ENCODE results near the gene HCAR1. TPM values are rescaled to one million over a fixed set of nuclear protein-coding genes. Genes with fewer than 3 reads are reported as not detected.

Gene HCAR1
- total RNA-seq, 1 experiment from 2014 or later = 0.31 TPM

GRCh38 chr12:122688291-122688690 lies 42.4 kb downstream of the HCAR1 start:
- intact Hi-C loops (cut with micrococcal nuclease; ENCODE audit: unreplicated experiment) (no loop called here), in situ Hi-C loops (cut with HindIII; ENCODE audit: low pct_unique_long_range_greater_than_20kb, low sequenced_read_pairs) (no loop called here)
- POLR2A ChIA-PET = interaction anchor here (0.6 kb wide), 1 partner anchor 23 kb away, joined by 4 read pairs; no protein-coding TSS in a partner anchor
- no TSS peak for BruUV-seq (replicated peaks)
- Histone ChIP-seq H3K4me1 (ENCODE audit: control insufficient read depth, insufficient read depth, low read length) (no peaks in the 10 kb centered on the region), H3K4me3 (ENCODE audit: low read depth in 2 of 2, low read length in 2 of 2) (no peak overlapping the region), H3K36me3 (ENCODE audit: control insufficient read depth, insufficient read depth, low read length) (no peaks in the 10 kb centered on the region), H3K27me3 (ENCODE audit: control insufficient read depth, insufficient read depth, low read length) (no peaks in the 10 kb centered on the region), H3K27ac (ENCODE audit: low read length) (no peak overlapping the region), H3K9me3 (ENCODE audit: control insufficient read depth, insufficient read depth, low read depth, low read length) (no peaks in the 10 kb centered on the region)
- DNase-seq (ENCODE audit: low read depth, low spot score) (no peak), ATAC-seq (no peak)
- TF ChIP-seq POLR2AphosphoS5 (IDR thresholded peaks at IDR 0.05; ENCODE audit: low read depth, low read length) (no peak), SIN3A (IDR thresholded peaks at IDR 0.05; ENCODE audit: borderline replicate concordance, insufficient read depth, low read depth, low read length) (no peak), REST (IDR thresholded peaks at IDR 0.05; ENCODE audit: insufficient read depth in 1 of 2, low read depth in 2 of 2, low read length in 1 of 2) (no peak), TCF7L2 (IDR thresholded peaks at IDR 0.05; ENCODE audit: low read depth, low read length) (no peak), CTCF (IDR thresholded peaks at IDR 0.05) (no peak)
- CTCF ChIA-PET = no interaction called here

- no TSS peak for BruUV-seq (replicated peaks)
- POLR2A ChIA-PET = no interaction called here
- Histone ChIP-seq H3K9me3 (ENCODE audit: control insufficient read depth, insufficient read depth, low read depth, low read length) (no peaks in the 10 kb centered on the region), H3K27ac (ENCODE audit: low read length) (no peak overlapping the region), H3K4me3 (ENCODE audit: low read depth in 2 of 2, low read length in 2 of 2) (no peak overlapping the region), H3K27me3 (ENCODE audit: control insufficient read depth, insufficient read depth, low read length) (no peaks in the 10 kb centered on the region), H3K4me1 (ENCODE audit: control insufficient read depth, insufficient read depth, low read length) (no peaks in the 10 kb centered on the region), H3K36me3 (ENCODE audit: control insufficient read depth, insufficient read depth, low read length) (no peaks in the 10 kb centered on the region)
- in situ Hi-C loops (cut with HindIII; ENCODE audit: low pct_unique_long_range_greater_than_20kb, low sequenced_read_pairs) (no loop called here), intact Hi-C loops (cut with micrococcal nuclease; ENCODE audit: unreplicated experiment) (no loop called here)
- CTCF ChIA-PET = no interaction called here
- TF ChIP-seq TCF7L2 (IDR thresholded peaks at IDR 0.05; ENCODE audit: low read depth, low read length) = no peak
- no peak for DNase-seq (ENCODE audit: low read depth, low spot score)
- no peak for ATAC-seq
These were observed 43.6 kb downstream of the HCAR1 start for GRCh38 chr12:122687086-122687485.

GRCh38 chr12:122686538-122686937 lies 44.1 kb downstream of the HCAR1 start:
- POLR2A ChIA-PET = no interaction called here
- DNase-seq (ENCODE audit: low read depth, low spot score) (no peak), ATAC-seq (no peak)
- CTCF ChIA-PET = no interaction called here
- no peaks in the 10 kb centered on the region for H3K4me1 ChIP-seq (ENCODE audit: control insufficient read depth, insufficient read depth, low read length)
- no peaks in the 10 kb centered on the region for H3K27me3 ChIP-seq (ENCODE audit: control insufficient read depth, insufficient read depth, low read length)
- H3K4me3 ChIP-seq (ENCODE audit: low read depth in 2 of 2, low read length in 2 of 2) = no peak overlapping the region
- in situ Hi-C loops (cut with HindIII; ENCODE audit: low pct_unique_long_range_greater_than_20kb, low sequenced_read_pairs) (no loop called here), intact Hi-C loops (cut with micrococcal nuclease; ENCODE audit: unreplicated experiment) (no loop called here)
- no TSS peak for BruUV-seq (replicated peaks)
- H3K9me3 ChIP-seq (ENCODE audit: control insufficient read depth, insufficient read depth, low read depth, low read length) = no peaks in the 10 kb centered on the region
- no peak for TF ChIP-seq CTCF (IDR thresholded peaks at IDR 0.05)
- TF ChIP-seq SIN3A (IDR thresholded peaks at IDR 0.05; ENCODE audit: borderline replicate concordance, insufficient read depth, low read depth, low read length) = no peak
- TF ChIP-seq REST (IDR thresholded peaks at IDR 0.05; ENCODE audit: insufficient read depth in 1 of 2, low read depth in 2 of 2, low read length in 1 of 2) = no peak
- TF ChIP-seq POLR2AphosphoS5 (IDR thresholded peaks at IDR 0.05; ENCODE audit: low read depth, low read length) = no peak
- no peak for TF ChIP-seq TCF7L2 (IDR thresholded peaks at IDR 0.05; ENCODE audit: low read depth, low read length)
- H3K27ac ChIP-seq (ENCODE audit: low read length) = no peak overlapping the region
- H3K36me3 ChIP-seq (ENCODE audit: control insufficient read depth, insufficient read depth, low read length) = no peaks in the 10 kb centered on the region
